Glutamatergic neuron (in vitro differentiated cells): ENCODE results near the gene HMX1. TPM values are rescaled to one million over a fixed set of nuclear protein-coding genes. Genes with fewer than 3 reads are reported as not detected.

Experiments used
- DNase-seq: peaks from one replicate; pipeline ENCODE4 v3.0.0; 2022
- H3K27ac Mint-ChIP-seq: one replicate; pipeline ENCODE4 v1.8.0; 2020; ENCODE audit warnings: mild to moderate bottlenecking, mixed read lengths, inconsistent platforms; ENCODE audit not compliant: unreplicated experiment
- H3K27me3 Mint-ChIP-seq: one replicate; pipeline ENCODE4 v1.8.0; 2020; ENCODE audit warnings: mild to moderate bottlenecking, moderate library complexity, mixed read lengths, inconsistent platforms; ENCODE audit not compliant: unreplicated experiment
- H3K36me3 Mint-ChIP-seq: one replicate; pipeline ENCODE4 v1.8.0; 2020; ENCODE audit warnings: mild to moderate bottlenecking, mixed read lengths, inconsistent platforms; ENCODE audit not compliant: unreplicated experiment
- H3K4me1 Mint-ChIP-seq: one replicate; pipeline ENCODE4 v1.8.0; 2020; ENCODE audit warnings: mild to moderate bottlenecking, low read depth, mixed read lengths, inconsistent platforms; ENCODE audit not compliant: unreplicated experiment
- H3K4me3 Mint-ChIP-seq: one replicate; pipeline ENCODE4 v1.8.0; 2020; ENCODE audit warnings: mild to moderate bottlenecking, mixed read lengths, inconsistent platforms; ENCODE audit not compliant: unreplicated experiment
- H3K9me3 Mint-ChIP-seq: one replicate; pipeline ENCODE4 v1.8.0; 2020; ENCODE audit warnings: mild to moderate bottlenecking, moderate library complexity, mixed read lengths, inconsistent platforms; ENCODE audit not compliant: unreplicated experiment
- CTCF ChIP-seq: fragments of 200-600 bp; sonication (generic); IDR thresholded peaks from one replicate; pipeline ENCODE4 v1.5.0; 2021; ENCODE audit not compliant: partially characterized antibody, unreplicated experiment
- total RNA-seq: library from RNA; stranded (reverse); fragmentation: NEBNext Ultra II Directional; extraction: Animal tissue kit (Norgen Biotek cat#: 25700); gene quantifications from one replicate; pipeline ENCODE4 v1.2.1, GENCODE V29; 2021; ENCODE audit not compliant: unreplicated experiment

Gene HMX1
- total RNA-seq, 1 donor from 2014 or later: 1.7 TPM

DNA sequence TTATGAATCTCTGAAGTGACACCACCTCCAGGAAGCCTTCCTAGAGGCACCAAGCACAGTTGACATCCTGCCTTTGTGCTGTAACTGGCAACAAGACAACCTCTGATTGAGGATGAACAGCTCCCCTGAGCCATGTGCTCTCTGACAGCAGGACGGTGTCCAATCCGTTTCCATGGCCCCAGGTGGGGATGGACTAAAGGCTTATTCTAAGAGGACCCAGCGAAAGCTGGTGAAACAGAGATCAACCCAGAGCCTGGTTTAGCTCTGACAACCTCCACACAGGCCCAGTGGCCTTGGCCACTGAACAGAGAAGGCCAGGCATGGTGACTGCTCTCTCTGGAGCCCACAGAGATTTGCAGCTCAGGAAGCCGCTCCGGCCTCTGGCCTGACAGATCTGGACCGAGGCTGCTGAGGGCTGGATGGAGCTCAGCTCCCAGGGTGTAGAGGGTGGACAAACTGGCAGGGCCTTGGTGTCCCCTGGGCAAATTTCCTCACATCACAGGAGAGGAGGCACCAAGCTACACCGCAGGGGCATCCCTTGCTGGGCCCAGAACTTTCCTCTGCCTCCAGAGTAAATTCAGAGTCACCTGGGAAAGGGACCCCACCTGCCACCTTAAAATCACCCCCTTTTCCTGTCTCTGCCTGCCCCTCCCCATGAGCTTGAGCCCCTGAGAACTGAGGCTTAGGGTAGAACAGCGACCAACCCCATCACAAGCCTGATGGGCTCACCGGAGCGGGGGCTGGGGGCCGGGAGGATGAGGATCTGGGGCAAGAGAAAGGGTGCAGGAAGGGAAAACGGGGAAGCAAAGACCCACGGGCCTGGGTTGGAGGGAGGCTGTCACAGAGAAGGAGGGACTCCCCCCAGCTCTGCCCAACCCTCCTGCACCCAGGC, 40.2 kb downstream of the HMX1 start:
- no peak for DNase-seq
- H3K27ac Mint-ChIP-seq: no peak overlapping the region
- H3K4me1 Mint-ChIP-seq: peaks cover 5% of the 10 kb centered on the region
- H3K27me3 Mint-ChIP-seq: peaks cover 11% of the 10 kb centered on the region
- no peak overlapping the region for H3K4me3 Mint-ChIP-seq
- TF ChIP-seq CTCF: no peak
- peaks cover 6% of the 10 kb centered on the region for H3K9me3 Mint-ChIP-seq
- peaks cover 9% of the 10 kb centered on the region for H3K36me3 Mint-ChIP-seq

- no peak for TF ChIP-seq CTCF
- DNase-seq: no peak
- peaks cover 5% of the 10 kb centered on the region for H3K4me1 Mint-ChIP-seq
- H3K36me3 Mint-ChIP-seq: peaks cover 9% of the 10 kb centered on the region
- no peak overlapping the region for H3K4me3 Mint-ChIP-seq
- H3K9me3 Mint-ChIP-seq: peaks cover 3% of the 10 kb centered on the region
- H3K27ac Mint-ChIP-seq: no peak overlapping the region
- peaks cover 11% of the 10 kb centered on the region for H3K27me3 Mint-ChIP-seq
Observed at GRCh38 chr4:8830611-8831200, 40.9 kb downstream of the HMX1 start.

- no peak overlapping the region for H3K27ac Mint-ChIP-seq
- peaks cover 3% of the 10 kb centered on the region for H3K9me3 Mint-ChIP-seq
- no peak for TF ChIP-seq CTCF
- H3K27me3 Mint-ChIP-seq: peaks cover 11% of the 10 kb centered on the region
- H3K36me3 Mint-ChIP-seq: peaks cover 9% of the 10 kb centered on the region
- DNase-seq: no peak
- peaks cover 5% of the 10 kb centered on the region for H3K4me1 Mint-ChIP-seq
- H3K4me3 Mint-ChIP-seq: no peak overlapping the region
Observed at GRCh38 chr4:8830056-8830455, 41.6 kb downstream of the HMX1 start.

GRCh38 chr4:8829584-8829983, 42.1 kb downstream of the HMX1 start:
- TF ChIP-seq CTCF: no peak
- DNase-seq: no peak
- Mint-ChIP-seq H3K27ac (no peak overlapping the region), H3K4me3 (no peak overlapping the region), H3K4me1 (peaks cover 5% of the 10 kb centered on the region), H3K9me3 (peaks cover 3% of the 10 kb centered on the region), H3K27me3 (peaks cover 10% of the 10 kb centered on the region), H3K36me3 (peaks cover 9% of the 10 kb centered on the region)

DNA sequence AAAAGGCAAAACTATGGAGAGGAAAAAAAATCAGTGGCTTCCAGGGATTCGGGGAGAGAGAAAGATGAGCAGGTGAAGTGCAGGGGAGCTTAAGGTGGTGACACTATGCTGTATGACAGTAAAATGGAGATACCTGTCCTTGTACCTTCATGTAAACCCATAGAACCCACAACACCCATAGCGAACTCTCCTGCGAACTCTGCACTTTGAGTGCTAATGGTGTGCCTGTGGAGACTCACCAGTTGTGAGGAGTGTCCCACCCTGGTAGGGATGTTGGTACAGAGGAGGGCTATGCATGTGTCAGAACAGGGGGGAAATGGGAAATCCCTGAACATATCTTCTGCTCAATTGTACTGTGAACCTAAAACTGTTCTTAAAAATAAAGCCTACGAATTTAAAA, 42.8 kb downstream of the HMX1 start:
- Mint-ChIP-seq H3K36me3 (peaks cover 9% of the 10 kb centered on the region), H3K27ac (no peak overlapping the region), H3K4me3 (no peak overlapping the region), H3K27me3 (peaks cover 13% of the 10 kb centered on the region), H3K4me1 (peaks cover 2% of the 10 kb centered on the region), H3K9me3 (peaks cover 1% of the 10 kb centered on the region)
- DNase-seq: no peak
- no peak for TF ChIP-seq CTCF
